Kidney tubule cell (primary cell): ENCODE measurements around the gene TAF3.

Experiments used
- DNase-seq: peaks from one replicate; pipeline ENCODE4 v3.0.0-alpha.2; 2018; ENCODE audit warnings: low spot score

TAF3 gene

GRCh38 chr10:8048281-8049008 lies 230.1 kb downstream of the TAF3 start:
- no peak for DNase-seq

- no peak for DNase-seq
Observed at GRCh38 chr10:8049045-8049864, 230.9 kb downstream of the TAF3 start.

- DNase-seq = no peak
Observed at GRCh38 chr10:8049865-8050555, 231.7 kb downstream of the TAF3 start.

- no peak for DNase-seq
Observed at GRCh38 chr10:8050556-8051108, 232.3 kb downstream of the TAF3 start.

- no peak for DNase-seq
Observed at GRCh38 chr10:8051109-8051821, 233.0 kb downstream of the TAF3 start.

GRCh38 chr10:8051851-8052257 lies 233.5 kb downstream of the TAF3 start:
- DNase-seq = no peak

GRCh38 chr10:8052341-8052955 lies 234.1 kb downstream of the TAF3 start:
- DNase-seq = no peak

GRCh38 chr10:8052956-8053445 lies 234.7 kb downstream of the TAF3 start:
- DNase-seq = no peak

GRCh38 chr10:8053446-8054243 lies 235.3 kb downstream of the TAF3 start:
- peak; percentile 77 for DNase-seq

- peak; percentile 23 for DNase-seq
Observed at GRCh38 chr10:8054244-8054493, 235.9 kb downstream of the TAF3 start.

GRCh38 chr10:8054494-8055407 lies 236.4 kb downstream of the TAF3 start, which contains the start of gene GATA3:
Gene GATA3, plus strand, starts transcription at chr10:8054688. Its CDS starts 968 bp downstream, at chr10:8055656.
- DNase-seq = peak; percentile 50

GRCh38 chr10:8055420-8056349 lies 237.4 kb downstream of the TAF3 start:
- no peak for DNase-seq

- no peak for DNase-seq
Observed at GRCh38 chr10:8056378-8056777, 238.1 kb downstream of the TAF3 start.

- no peak for DNase-seq
Observed at GRCh38 chr10:8056871-8057331, 238.6 kb downstream of the TAF3 start.

- no peak for DNase-seq
Observed at GRCh38 chr10:8057636-8058273, 239.4 kb downstream of the TAF3 start.

- no peak for DNase-seq
Observed at GRCh38 chr10:8058274-8059111, 240.2 kb downstream of the TAF3 start.
